ENCODE results near the gene DOK1.

DOK1 gene

DNA sequence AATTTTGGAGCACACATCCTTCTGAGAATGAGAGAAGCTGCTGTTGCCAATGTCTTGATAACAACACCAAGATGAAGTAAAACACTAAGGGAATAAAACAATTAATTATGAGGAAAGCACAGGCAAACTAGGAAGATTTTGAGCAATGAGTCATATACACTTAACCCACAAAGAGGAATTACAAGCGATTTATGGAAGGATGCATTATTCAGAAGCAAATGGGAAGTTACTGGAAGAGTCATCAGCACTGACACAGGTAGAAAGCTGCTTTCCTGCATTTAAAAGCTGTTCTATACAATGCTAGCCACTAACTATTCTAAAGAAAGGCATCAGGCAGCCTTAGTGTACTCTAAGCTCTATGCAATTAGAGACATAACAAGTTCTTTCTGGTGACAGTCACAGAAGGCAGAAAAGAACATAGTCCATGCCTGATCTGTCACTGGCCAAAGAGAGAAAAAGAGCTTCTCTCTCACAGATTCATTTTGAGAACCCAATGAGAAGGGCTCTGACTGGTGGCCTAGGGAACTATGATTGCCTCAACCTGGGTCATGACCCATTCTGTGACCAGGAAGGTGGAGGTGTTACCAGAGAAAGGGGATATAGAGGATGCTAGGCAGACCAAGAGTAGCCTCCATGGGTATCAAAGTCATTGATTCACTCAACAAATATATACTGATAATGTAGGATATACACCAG, 48.2 kb downstream of the DOK1 start:
- DNase-seq (ENCODE audit: low read depth): no peak

DNA sequence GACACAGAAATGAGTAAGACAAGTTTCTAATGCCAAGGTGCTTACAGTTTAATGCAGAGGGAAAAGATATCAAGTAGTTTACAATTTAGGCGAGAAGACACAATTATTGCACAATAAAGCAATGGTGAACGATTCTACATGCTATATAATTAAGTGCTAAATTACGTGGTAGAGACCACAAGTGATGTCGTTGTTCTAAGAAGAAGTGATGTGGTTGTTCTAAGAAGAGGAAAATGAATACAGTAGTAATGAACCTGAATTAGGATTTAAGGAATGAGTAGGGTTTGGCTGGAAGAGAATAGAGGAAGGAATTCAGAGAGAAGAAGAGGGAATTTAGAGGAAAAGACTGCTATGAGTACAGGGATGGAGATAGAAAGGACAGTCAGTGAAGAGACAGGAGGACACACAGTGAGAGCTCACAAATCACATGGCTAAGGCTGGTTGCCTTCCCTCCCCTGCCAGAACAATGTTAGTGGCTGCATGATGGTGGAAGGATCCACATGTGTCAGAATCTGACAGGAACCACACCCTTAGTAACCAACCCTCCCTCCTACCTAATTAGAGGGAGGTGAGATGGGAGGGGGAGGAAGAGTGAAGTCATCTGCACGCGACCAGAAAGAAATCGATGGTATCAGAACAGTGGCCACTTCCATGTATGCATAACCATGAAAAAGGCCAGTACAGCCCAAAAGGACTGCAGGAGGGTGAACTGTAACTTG, 48.9 kb downstream of the DOK1 start:
- DNase-seq (ENCODE audit: low read depth): no peak

- no peak for DNase-seq (ENCODE audit: low read depth)
Measured at GRCh38 chr2:74606927-74607326, 52.4 kb downstream of the DOK1 start.

Measured in stimulated activated CD8-positive, alpha-beta memory T cell treated with anti-CD3 and anti-CD28 coated beads, Interleukin-4, amount 100 ng/mL, for 24 hours (primary cell).